ENCODE measurements around the gene PIEZO1. TPM values are rescaled to one million over a fixed set of nuclear protein-coding genes. Genes with fewer than 3 reads are reported as not detected.

The PIEZO1 gene
- total RNA-seq, 1 experiment from 2014 or later: 81.1 TPM

DNA sequence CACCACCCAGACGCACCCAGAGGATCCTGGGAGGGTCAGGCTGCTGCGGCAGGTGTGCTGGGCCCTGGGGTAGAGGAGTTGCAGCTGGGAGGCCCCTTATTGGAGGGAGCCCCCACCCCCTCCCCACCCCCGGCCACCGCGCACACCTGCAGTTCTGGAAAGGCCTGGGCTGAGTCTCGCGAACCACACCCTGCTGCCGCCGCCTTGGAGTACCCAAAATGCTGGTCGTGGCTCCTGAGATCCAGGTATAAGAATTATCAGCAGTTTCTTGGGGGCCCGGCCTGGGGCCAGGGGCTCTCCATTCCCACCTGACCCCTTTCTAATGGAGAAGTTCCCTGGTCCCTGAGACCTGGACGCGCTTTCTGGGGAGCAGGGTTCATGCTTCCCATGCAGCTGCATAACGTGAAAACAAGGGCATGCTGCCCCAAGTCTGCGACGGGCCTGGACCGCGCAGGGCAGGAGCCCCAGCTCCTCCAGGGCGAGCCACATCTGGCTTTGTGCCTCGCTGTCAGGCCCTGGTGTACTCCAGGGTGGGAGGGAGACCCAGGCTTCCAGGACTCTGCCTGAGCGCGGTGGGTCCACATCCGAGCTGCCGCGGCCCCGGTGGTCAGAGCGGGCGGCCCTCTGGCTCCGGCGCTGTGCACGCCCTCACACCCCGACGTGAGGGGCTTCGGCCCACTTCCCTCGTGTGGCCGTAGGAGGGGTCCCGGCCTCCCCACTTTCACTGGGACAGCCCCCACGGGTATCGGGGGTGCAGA is 91.4 kb downstream of the PIEZO1 start:
- in situ Hi-C loops (cut with HindIII; ENCODE audit: low pct_unique_long_range_greater_than_20kb, low sequenced_read_pairs): no loop called here
- no peak for DNase-seq (ENCODE audit: low read depth)

DNA sequence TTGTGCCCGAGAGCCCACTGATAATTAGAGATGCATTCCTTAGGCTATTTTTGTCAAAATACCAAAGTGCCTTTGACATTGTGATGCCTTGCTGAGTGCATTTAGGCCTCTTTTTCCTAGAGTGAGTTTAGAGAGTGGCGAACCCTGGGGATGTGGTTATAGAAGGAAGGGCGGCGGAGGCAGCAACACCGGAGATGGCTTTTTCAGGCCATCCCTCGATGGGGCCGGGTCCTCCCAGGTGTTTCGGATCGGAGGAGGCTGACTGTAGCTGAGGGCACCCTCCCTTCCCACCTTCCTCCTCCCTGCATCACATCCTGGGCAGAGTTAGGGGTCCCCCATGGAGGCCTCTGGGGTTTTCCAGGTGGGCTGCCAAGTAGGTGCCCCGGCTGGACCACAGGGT is 92.2 kb downstream of the PIEZO1 start:
- in situ Hi-C loops (cut with HindIII; ENCODE audit: low pct_unique_long_range_greater_than_20kb, low sequenced_read_pairs): no loop called here
- DNase-seq (ENCODE audit: low read depth): no peak

DNA sequence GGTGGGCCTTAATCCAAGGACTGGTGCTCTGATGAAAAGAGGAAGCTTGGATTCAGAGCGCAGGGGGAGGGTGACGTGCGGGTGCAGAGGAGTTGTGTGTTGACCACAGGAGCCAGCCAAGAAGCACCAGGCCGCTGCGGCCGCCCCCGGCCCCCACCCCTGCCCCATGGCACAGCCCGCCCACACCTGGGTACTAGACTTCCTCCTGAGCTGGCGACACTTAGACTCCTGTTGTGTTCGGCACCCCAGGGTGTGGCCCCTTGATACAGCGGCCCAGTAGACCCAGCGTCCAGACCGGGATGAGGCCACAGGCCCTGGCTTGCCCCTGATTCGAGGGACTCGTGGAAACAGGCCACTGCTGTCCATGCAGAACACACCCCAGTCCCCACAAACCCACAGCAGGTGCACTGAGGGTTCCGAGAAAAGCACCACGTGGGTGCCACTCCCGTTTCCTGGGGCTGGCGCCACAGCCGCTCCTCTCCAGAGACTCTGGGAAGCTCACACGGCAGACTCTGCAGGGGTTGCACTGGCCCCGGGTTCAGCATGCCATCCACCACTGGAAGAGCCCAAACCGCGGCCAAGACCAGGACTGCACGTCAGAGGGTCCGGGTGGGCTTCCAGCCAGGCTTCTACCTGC is 93.0 kb downstream of the PIEZO1 start:
- DNase-seq (ENCODE audit: low read depth): no peak
- in situ Hi-C loops (cut with HindIII; ENCODE audit: low pct_unique_long_range_greater_than_20kb, low sequenced_read_pairs): no loop called here

DNA sequence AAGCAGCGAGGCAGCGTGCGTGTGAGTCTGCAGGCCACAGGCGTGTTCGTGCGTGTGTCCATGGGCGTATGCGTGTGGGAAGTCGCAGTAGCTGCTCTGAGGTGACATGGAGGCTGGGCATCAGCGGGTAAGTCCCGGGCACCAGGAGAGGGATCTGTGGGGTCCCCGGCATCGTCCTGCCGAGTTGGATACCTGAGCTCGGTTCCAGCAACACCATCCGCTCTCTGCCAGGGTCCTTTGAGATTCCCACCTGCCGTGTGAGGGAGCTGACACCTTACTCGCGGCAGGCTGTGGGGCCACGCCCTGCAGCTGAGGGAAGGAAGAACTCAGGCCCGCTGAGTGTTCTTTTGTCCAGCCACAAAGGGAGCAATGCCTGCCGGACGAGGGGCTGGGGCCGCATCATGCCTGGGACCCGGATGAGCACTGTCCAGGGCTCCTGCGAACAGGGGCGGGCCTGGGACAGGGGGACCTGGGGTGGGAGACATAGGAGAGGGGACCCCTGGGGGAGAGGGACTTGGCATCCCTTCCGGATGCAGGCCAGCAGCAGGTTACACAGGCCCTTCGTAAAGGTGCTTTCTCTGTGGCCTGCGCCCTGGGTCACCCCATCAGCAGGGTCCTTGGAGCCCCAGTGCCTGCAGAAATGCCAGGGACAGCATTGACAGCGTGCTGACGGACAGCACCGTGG is 93.7 kb downstream of the PIEZO1 start:
- no peak for DNase-seq (ENCODE audit: low read depth)
- in situ Hi-C loops (cut with HindIII; ENCODE audit: low pct_unique_long_range_greater_than_20kb, low sequenced_read_pairs): no loop called here

DNA sequence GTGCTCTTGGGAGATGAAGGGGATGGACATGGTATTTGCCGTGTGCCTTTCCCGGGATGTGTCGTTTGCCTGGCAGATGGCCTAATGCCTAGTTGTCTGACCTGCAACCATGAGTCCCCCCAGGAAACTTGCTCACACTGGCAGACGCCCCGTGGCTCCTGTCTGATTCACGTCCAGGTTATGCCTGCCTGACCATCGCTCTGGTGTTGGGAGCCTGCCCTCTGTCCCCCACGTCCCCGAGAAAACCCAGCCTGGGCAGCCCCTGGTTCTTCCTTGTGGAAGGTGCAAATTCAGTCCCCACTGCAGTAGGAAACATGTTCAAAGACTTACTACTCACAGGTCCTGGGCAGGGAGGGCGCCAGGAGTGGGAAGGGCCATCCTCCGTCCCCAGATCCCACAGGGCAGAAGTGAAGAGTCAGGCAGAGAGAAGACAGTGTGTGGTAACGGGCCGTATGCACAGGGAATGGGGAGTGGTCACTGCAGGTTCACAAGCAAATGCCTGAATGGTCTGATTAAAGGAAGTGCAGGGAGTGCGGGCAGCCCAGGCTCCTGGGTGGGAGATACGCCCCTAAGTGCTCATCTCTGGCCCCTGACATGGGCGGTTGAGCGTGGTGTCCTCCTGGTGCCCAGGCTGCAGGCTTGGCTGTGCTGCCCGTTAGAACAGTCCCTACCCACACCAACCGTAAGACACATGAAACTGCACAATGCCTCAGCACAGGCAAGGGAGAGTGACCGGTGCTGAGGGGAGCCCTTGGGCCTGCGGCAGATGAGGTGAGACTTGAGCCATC is 94.5 kb downstream of the PIEZO1 start:
- in situ Hi-C loops (cut with HindIII; ENCODE audit: low pct_unique_long_range_greater_than_20kb, low sequenced_read_pairs): no loop called here
- no peak for DNase-seq (ENCODE audit: low read depth)

DNA sequence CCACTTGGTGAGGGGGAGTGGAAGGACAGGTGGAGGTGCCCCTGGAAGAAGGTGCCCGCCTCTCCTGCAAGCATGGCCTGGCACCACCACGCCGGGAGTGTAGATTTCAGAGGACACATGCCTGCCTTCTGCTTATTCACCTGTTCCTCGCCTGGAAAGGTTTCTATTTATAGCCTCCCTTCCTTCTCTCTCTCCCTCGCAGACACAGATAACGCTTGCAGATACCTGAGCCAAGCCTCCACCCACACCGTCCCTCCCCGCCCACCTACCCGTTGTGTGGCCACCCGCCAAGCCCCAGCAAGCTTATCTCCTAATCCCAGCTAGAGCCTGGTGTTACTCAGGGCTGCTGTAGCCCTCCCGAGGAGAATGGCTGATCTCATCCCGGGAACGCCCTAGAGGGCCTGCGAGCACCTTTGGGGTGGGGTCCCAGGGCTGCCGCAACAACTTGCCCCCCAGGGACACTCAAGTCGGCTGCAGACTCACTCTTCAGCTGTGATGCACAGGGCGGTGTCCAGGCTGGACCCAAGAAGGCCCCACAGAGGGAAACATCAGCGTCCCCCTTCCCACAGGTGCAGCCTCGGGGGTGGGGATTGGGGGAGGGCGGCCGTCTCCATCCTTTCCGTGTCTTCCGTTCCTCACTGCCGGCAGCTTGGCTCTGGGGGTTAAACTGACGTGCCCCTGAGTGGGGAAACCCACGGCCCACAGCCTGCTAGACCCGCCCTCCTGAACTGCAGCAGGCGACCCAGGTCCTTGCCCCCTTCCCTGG is 96.8 kb downstream of the PIEZO1 start:
- no peak for DNase-seq (ENCODE audit: low read depth)
- in situ Hi-C loops (cut with HindIII; ENCODE audit: low pct_unique_long_range_greater_than_20kb, low sequenced_read_pairs): no loop called here

DNA sequence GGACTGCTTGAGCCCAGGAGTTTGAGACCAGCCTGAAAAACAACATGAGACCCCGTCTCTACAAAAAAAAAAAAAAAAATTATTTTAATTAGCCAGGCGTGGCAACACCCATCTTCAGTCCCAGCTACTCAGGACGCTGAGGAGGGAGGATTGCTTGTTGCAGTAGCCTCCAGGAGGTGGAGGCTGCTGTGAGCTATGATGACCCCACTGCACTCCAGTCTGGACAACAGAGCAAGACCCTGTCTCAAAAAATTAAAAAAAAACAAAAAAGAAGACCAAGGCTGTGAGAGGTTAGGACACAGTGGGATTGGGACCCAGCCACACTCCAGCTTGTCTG is 97.4 kb downstream of the PIEZO1 start:
- in situ Hi-C loops (cut with HindIII; ENCODE audit: low pct_unique_long_range_greater_than_20kb, low sequenced_read_pairs): no loop called here
- no peak for DNase-seq (ENCODE audit: low read depth)

DNA sequence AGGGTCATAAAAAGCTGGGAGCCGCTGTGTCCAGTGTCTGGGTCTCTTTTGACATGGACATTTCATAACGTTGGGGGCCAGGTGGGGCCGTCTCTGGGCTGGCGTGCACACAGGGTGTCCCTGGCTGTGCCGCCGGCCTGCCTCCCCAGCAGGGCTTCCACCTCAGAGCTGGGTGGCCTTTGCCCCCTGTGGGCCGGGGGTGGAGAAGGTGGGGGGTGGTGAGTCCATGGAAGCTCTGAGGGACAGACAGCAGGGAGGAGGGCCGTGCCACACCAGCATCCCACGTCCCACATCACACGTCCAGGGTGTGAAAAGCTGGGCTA is 97.8 kb downstream of the PIEZO1 start:
- no peak for DNase-seq (ENCODE audit: low read depth)
- in situ Hi-C loops (cut with HindIII; ENCODE audit: low pct_unique_long_range_greater_than_20kb, low sequenced_read_pairs): no loop called here

DNA sequence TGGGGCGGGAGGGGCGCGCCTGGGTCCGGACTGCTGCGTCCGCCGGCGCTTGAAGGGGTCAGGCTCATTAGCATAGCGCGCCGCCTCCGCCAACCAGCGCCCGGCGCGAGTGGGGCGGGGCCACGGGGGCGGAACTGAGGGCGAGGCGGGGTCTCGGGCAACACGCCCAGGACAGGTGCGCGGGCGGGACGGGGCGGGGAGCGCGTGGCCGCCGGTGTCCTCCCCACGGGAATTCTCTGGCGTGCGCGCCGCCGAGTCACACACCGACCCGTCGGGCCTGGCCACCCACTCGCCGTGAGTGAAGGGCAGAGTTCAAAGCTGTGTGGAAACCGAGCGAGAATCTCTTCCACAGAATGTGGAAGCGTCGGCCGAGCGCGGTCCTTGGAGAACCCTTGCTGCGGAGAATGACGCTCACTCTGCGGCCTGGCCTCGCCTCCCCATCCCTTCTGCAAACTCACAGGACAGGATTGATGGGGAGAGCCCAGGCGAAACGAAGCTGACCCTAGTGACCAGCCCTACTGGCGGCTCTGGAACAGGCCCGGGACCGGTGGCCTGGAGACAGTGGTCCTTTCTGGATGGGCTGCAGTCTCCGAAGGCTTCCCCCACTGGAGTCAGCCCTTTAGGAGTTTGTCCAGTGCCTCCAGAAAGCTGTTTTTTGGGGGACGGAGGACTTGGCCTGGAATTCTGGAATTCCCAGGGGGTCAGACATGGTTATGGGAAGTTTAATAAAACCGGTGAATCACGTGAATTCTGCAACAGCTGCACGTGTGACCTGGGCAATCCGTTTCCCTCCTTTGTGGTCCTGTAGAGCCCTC is 98.4 kb downstream of the PIEZO1 start, which contains the start of gene SNAI3:
Gene SNAI3, minus strand, starts transcription at position 69 of the 815 bp plus-strand sequence. CDS start 101 bp downstream, outside the sequence.
- peak; percentile 63 for DNase-seq (ENCODE audit: low read depth)
- in situ Hi-C loops (cut with HindIII; ENCODE audit: low pct_unique_long_range_greater_than_20kb, low sequenced_read_pairs): no loop called here

DNA sequence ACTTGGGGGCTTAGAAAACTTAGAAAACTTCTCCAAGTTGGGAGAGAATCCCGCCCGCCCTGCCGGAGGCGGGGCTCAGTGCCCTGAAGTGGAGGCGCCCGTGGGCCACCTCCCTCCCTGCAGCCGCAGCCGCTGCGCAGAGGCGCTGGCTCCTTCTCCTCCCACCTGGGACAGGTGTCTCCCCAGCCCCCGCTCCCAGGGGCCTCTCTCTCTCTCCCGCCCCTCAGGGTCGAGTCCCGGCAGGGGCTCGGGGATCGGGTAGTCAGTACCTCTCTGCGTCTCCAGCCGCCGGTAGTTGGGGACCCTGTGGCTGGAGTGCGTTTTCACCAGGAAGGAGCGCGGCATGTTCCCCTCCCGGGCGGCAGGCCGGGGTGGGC is 99.0 kb downstream of the PIEZO1 start:
- in situ Hi-C loops (cut with HindIII; ENCODE audit: low pct_unique_long_range_greater_than_20kb, low sequenced_read_pairs): no loop called here
- DNase-seq (ENCODE audit: low read depth): no peak

DNA sequence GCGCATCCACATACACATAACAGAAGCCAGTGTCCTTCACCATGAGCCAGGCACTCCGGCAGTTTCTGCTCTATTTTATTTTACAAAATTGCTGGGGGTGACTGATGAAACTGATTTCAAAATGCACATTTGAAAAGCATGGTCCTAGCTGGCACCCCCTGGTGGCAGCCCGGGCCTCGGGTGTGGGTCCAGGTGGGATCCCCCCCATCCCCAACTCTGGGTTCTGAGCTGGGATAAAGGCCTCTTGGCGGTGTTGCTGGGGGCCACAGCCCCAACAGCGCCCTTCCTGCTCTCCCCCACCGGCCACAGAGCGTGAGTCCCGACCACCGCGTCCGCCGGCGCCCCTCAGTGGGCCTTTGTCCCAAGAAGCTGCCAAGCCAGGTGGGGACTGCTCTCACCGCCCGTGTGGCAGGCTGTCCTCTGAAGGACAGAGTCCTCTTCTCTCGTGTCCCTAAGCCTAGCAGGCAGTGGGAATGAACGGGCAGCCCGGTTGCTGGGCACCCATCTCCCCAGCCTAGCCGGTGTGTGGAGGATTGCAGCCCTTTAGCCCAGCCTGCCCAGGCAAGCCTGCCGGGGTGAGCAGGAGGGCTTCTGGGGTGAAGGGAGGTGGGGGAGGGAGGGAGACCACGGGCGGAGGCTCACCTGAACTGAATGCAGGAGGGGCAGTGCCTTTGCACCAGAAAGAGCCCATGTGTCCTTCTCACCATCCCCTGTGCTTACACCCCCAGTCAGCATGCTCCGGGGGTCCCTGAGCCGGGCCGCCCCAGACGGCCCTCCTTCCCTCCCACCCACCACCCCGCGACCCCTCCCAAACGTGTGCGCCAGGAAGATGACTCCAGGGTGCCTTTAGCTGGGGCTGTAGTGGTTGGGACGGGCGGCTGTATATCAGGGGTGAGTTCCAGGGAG is 99.6 kb downstream of the PIEZO1 start:
- DNase-seq (ENCODE audit: low read depth): no peak
- in situ Hi-C loops (cut with HindIII; ENCODE audit: low pct_unique_long_range_greater_than_20kb, low sequenced_read_pairs): no loop called here

DNA sequence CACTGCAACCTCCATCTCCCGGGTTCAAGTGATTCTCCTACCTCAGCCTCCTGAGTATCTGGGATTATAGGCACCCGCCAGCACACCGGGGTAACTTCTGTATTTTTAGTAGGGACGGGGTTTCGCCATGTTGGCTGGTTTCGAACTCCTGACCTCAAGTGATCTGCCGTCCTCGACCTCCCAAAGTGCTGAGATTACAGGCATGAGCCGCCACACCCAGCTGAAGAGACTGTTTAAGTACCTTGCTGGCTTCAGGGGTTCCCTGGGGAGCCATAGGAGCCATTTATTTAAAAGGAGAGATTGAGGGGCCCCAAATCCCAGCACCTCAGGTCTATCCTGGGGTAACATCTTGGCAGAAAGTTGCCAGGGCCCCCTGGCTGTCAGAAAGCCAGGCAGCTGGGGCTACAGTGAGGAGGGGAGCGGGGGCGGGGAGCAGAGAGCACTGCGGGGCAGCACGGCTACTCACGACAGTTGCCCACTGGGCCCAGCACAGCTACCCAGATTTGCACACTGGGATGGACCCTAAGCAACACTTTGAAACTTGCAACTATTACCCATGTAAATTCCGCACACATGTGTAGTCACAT is 100.4 kb downstream of the PIEZO1 start:
- no peak for DNase-seq (ENCODE audit: low read depth)
- in situ Hi-C loops (cut with HindIII; ENCODE audit: low pct_unique_long_range_greater_than_20kb, low sequenced_read_pairs): no loop called here

DNA sequence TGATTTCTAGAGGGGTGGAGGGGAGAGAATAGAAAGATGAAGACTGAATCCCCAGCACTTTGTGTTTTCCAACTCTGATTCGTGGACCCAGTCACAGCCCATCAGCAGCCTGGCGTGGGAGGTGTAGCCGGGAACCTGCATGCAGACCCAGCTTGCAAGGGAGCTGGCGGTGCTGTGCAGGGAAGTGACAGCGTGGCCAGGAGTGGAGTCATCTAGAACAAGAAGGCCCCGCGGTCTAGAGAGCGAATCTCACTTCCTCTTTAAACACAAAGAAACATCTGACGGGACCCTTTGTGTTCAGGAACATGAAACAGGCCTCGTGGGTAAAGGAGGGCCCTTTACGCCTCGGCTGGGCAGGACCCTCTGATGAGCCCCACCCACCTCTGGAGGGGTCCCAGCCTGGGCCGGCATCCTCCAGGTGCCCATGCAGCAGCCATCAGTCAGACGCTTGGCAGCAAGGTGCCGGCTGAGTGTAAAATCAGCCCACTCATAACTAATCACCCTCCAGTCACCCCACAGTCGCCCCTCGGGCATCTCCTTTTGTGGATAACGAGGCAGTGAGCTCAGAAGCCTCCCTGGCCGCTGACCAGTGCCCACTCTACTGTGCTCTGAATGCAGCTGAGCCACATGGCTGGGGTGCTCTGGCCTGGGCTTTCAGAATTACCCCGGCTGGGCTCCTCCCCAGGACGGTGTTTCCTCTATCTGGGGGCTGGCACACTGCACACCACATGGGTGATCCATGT is 103.1 kb downstream of the PIEZO1 start:
- in situ Hi-C loops (cut with HindIII; ENCODE audit: low pct_unique_long_range_greater_than_20kb, low sequenced_read_pairs): no loop called here
- DNase-seq (ENCODE audit: low read depth): no peak

DNA sequence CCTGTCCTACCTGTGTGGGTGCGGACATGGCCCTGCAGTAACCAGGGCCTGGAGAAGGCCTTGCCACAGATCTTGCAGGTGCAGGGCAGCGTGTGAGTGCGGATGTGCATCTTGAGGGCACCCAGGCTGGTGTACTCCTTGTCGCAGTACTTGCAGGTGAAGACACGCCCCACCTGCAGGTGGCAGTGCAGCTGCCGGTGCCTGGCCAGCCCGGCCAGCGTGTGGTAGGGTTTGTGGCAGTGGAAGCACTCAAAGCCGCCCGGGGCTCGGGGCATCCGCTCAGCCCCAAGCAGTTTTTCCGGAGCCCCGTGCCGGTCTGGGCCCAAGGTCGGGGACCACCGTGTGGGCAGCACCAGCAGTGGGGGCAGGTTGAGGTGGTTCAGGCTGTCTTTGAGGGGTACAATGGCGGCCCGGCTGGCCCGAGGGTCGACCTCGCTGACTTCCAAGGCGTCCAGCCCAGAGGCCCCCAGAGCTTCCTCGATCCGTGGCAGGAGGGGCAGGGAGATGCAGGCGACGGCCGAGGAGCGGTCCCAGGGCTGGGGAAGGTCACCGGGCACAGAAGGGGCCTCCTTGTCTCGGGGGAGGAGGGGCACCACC is 103.8 kb downstream of the PIEZO1 start:
- in situ Hi-C loops (cut with HindIII; ENCODE audit: low pct_unique_long_range_greater_than_20kb, low sequenced_read_pairs): no loop called here
- DNase-seq (ENCODE audit: low read depth): no peak

DNA sequence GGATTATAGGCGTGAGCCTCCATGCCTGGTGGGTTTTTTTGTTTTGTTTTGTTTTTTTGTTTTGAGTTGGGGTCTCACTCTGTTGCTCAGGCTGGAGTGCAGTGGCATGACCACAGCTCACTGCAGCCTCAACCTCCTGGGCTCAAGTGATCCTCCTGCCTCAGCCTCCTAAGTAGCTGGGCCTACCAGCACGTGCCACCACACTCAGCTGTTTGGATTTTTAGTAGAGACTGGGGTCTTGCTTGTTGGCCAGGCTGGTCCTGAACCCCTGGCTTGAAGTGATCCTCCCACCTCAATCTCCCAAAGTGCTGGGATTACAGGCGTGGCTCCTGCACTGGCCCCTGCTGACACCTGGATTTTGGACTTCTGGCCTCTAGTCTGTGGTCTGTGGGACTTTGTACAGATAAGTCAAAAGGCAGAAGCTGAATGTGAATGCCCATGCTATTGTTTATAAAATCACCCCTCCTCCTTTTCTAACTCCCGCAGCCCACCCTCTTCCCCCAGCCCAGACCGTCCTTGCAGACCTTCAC is 104.4 kb downstream of the PIEZO1 start:
- no peak for DNase-seq (ENCODE audit: low read depth)
- in situ Hi-C loops (cut with HindIII; ENCODE audit: low pct_unique_long_range_greater_than_20kb, low sequenced_read_pairs): no loop called here
